H1 (cell line): ENCODE results near the gene GJB3.

Source experiments
- BACH1 ChIP-seq: IDR thresholded peaks from 2 replicates; pipeline ENCODE4 v1.6.1; 2012; ENCODE audit warnings: low read length, improper control_type of control experiment
- SIN3A ChIP-seq, 2 experiments: IDR thresholded peaks in 1 of 2; conservative IDR thresholded peaks in 1 of 2; 2 replicates each; pipeline ENCODE4 v1.6.1; 2011 to 2012; ENCODE audit warnings: low read length in 2 of 2, improper control_type of control experiment in 1 of 2, low read depth in 1 of 2, mild to moderate bottlenecking in 1 of 2
- ZNF274 ChIP-seq: IDR thresholded peaks from 2 replicates; pipeline ENCODE4 v1.7.0; 2012; ENCODE audit warnings: low read length, borderline replicate concordance; ENCODE audit errors: extremely low read depth

DNA sequence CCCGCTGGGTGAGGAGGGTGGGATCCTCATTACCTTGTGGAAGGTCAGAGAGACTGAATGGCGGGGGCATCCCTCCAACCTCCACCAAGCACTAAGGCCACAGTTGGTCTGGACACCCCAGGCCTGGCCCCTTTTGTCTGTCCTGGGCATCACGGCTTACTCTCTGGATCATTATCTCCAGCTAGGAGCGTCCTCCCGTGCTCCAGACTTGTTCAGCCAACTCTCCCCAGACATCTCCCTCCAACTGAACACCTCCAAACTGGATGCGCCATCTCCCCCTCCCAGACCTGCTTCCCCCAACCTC lies 33.4 kb upstream of the GJB3 start:
- TF ChIP-seq ZNF274 (no peak), SIN3A (conservative IDR thresholded peaks at IDR 0.05 in 1 of 2, IDR thresholded peaks at IDR 0.05 in 1 of 2; ENCODE audit: low read depth in 1 of 2, low read length in 2 of 2) (no peak), BACH1 (no peak)
